ENCODE measurements around the gene DUSP28.
A peak's percentile ranks its signal among the peaks of the same experiment; 100 is the strongest.

DNA sequence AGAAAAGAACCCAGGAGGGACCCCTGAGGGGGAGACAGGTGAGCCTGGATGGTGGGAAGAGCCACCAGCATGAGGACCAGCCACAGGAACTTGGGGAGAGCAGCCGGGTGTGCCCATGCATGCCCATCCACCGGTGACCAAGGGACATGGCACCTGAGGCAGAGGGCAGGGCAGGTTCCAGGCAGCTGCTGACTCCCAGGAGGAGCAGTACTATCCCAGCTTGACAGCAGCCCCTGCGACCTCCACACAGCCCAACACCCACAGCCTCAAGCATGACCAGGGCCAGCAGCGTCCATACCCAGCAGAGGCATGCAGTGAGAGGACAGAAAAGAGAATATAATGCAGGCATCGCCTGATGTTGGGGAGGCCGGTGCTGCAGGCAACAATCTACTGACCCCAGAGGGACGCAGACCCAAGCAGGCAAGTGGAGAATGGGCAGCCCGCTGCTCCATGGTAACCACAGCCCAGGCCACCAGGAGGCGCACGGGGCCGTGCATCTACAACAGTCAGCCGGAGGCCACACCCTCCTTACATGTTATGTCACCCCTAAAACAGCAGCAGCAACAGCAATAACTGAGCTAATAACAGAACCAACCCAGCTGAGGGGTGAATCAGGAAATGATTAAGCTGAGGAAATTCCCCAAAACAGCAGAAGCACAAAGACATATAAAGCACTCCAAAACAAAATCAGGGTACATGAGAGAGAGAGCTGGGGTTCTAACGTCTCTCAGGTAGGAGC lies 46.4 kb upstream of the DUSP28 start:
- TF ChIP-seq, protein P1, sequence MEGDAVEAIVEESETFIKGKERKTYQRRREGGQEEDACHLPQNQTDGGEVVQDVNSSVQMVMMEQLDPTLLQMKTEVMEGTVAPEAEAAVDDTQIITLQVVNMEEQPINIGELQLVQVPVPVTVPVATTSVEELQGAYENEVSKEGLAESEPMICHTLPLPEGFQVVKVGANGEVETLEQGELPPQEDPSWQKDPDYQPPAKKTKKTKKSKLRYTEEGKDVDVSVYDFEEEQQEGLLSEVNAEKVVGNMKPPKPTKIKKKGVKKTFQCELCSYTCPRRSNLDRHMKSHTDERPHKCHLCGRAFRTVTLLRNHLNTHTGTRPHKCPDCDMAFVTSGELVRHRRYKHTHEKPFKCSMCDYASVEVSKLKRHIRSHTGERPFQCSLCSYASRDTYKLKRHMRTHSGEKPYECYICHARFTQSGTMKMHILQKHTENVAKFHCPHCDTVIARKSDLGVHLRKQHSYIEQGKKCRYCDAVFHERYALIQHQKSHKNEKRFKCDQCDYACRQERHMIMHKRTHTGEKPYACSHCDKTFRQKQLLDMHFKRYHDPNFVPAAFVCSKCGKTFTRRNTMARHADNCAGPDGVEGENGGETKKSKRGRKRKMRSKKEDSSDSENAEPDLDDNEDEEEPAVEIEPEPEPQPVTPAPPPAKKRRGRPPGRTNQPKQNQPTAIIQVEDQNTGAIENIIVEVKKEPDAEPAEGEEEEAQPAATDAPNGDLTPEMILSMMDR (IDR thresholded peaks at IDR 0.05; ENCODE audit: low read depth, low read length, missing input control): peak; percentile 68
- TF ChIP-seq RAD21 (IDR thresholded peaks at IDR 0.05) (peak; percentile 85 to 95), SP1 (IDR thresholded peaks at IDR 0.05) (no peak), GABPA (IDR thresholded peaks at IDR 0.05 in 1 of 2, conservative IDR thresholded peaks at IDR 0.05 in 1 of 2) (no peak), FOXA1 (IDR thresholded peaks at IDR 0.05) (no peak), REST (IDR thresholded peaks at IDR 0.05) (no peak), ATF3 (IDR thresholded peaks at IDR 0.05) (no peak), TAF1 (conservative IDR thresholded peaks at IDR 0.05) (no peak), RXRA (IDR thresholded peaks at IDR 0.05) (no peak)
- TF ChIP-seq, protein P2, sequence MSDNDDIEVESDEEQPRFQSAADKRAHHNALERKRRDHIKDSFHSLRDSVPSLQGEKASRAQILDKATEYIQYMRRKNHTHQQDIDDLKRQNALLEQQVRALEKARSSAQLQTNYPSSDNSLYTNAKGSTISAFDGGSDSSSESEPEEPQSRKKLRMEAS (IDR thresholded peaks at IDR 0.05): no peak
